ENCODE results near the gene BANP.
"Not testable (repeated sequence)": the region's sequence is repeated elsewhere in the genome, so short reads cannot be mapped to it uniquely, and the experiment has no call there.

Gene BANP

GRCh38 chr16:88019821-88020515, 68.7 kb downstream of the BANP start:
- no peak for DNase-seq (ENCODE audit: low spot score)
- TF ChIP-seq, protein P1, sequence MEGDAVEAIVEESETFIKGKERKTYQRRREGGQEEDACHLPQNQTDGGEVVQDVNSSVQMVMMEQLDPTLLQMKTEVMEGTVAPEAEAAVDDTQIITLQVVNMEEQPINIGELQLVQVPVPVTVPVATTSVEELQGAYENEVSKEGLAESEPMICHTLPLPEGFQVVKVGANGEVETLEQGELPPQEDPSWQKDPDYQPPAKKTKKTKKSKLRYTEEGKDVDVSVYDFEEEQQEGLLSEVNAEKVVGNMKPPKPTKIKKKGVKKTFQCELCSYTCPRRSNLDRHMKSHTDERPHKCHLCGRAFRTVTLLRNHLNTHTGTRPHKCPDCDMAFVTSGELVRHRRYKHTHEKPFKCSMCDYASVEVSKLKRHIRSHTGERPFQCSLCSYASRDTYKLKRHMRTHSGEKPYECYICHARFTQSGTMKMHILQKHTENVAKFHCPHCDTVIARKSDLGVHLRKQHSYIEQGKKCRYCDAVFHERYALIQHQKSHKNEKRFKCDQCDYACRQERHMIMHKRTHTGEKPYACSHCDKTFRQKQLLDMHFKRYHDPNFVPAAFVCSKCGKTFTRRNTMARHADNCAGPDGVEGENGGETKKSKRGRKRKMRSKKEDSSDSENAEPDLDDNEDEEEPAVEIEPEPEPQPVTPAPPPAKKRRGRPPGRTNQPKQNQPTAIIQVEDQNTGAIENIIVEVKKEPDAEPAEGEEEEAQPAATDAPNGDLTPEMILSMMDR (IDR thresholded peaks at IDR 0.05; ENCODE audit: borderline replicate concordance, control extremely low read depth, extremely low read depth, insufficient read depth, missing control alignments): no peak
- in situ Hi-C loops (cut with MboI; ENCODE audit: low sequenced_read_pairs, unreplicated experiment): no loop called here

GRCh38 chr16:88020516-88020885, 69.3 kb downstream of the BANP start:
- in situ Hi-C loops (cut with MboI; ENCODE audit: low sequenced_read_pairs, unreplicated experiment): no loop called here
- TF ChIP-seq, protein P1 (IDR thresholded peaks at IDR 0.05; ENCODE audit: borderline replicate concordance, control extremely low read depth, extremely low read depth, insufficient read depth, missing control alignments): no peak
- no peak for DNase-seq (ENCODE audit: low spot score)

- DNase-seq (ENCODE audit: low spot score); in situ Hi-C loops (cut with MboI; ENCODE audit: low sequenced_read_pairs, unreplicated experiment): not testable (repeated sequence)
Observed at GRCh38 chr16:88021041-88021970, 70.1 kb downstream of the BANP start.

GRCh38 chr16:88022076-88023042, 71.1 kb downstream of the BANP start:
- TF ChIP-seq, protein P1 (IDR thresholded peaks at IDR 0.05; ENCODE audit: borderline replicate concordance, control extremely low read depth, extremely low read depth, insufficient read depth, missing control alignments): no peak
- in situ Hi-C loops (cut with MboI; ENCODE audit: low sequenced_read_pairs, unreplicated experiment): no loop called here
- DNase-seq (ENCODE audit: low spot score): no peak

GRCh38 chr16:88023366-88023765, 72.1 kb downstream of the BANP start:
- TF ChIP-seq, protein P1 (IDR thresholded peaks at IDR 0.05; ENCODE audit: borderline replicate concordance, control extremely low read depth, extremely low read depth, insufficient read depth, missing control alignments): no peak
- no peak for DNase-seq (ENCODE audit: low spot score)
- in situ Hi-C loops (cut with MboI; ENCODE audit: low sequenced_read_pairs, unreplicated experiment): no loop called here

DNA sequence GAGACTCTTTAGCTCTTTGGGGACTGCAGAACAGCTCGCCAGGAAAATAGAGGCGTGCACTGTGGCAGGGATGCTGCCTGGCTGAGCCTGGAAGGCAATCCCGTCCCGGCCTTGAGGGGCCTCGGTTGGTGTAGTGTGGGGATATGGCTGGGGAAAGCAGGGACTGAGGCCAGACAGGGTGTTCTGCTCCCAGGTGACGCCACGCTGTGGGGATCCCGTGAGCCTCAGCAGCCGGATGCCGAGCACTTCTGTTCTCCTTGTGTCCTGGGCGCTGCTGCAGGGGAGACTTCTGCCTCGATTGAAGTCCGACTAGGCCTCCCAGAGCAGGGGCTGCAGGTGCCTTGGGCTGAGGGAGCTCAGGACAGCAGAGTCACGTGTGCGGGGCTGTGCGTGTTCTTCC, 72.6 kb downstream of the BANP start:
- in situ Hi-C loops (cut with MboI; ENCODE audit: low sequenced_read_pairs, unreplicated experiment): no loop called here
- no peak for DNase-seq (ENCODE audit: low spot score)
- TF ChIP-seq, protein P1 (IDR thresholded peaks at IDR 0.05; ENCODE audit: borderline replicate concordance, control extremely low read depth, extremely low read depth, insufficient read depth, missing control alignments): no peak

- in situ Hi-C loops (cut with MboI; ENCODE audit: low sequenced_read_pairs, unreplicated experiment); DNase-seq (ENCODE audit: low spot score): not testable (repeated sequence)
Observed at GRCh38 chr16:88024491-88025085, 73.4 kb downstream of the BANP start.

- in situ Hi-C loops (cut with MboI; ENCODE audit: low sequenced_read_pairs, unreplicated experiment); DNase-seq (ENCODE audit: low spot score): not testable (repeated sequence)
Observed at GRCh38 chr16:88025086-88025492, 73.9 kb downstream of the BANP start.

DNA sequence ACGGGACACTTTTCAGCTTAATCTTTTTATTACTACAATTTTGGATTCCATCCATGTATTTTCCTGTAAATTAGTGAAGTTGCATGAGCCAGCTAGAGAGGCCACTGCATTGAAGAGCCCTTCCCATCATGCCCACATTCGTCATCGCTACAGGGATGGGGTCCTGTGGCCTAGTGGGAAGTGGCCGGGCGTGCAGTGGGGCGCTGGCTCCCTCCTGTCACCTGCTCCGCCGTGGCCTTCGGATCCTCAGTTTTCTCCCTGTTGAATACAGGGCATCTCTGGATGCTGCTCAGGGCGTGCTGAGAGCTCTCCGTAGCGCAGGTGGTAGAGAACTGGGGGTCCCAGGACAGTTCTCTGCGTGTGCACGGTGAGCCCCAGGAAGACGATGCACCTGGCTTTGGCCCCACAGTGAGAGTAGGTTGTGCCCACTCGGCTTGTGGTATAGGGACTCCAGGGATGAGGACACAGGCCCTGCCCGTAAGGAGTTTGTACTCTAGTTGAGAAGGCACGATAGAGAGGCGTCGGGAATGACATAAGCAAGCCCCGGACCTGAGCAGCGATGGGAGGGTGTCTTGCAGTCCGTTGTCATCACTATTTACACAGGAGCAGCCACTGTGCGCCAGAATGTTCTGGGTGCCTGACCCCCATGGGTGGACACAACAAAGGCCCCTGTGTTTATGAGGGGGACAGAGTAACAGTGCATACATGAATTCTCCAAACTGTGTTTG, 74.8 kb downstream of the BANP start:
- DNase-seq (ENCODE audit: low spot score); in situ Hi-C loops (cut with MboI; ENCODE audit: low sequenced_read_pairs, unreplicated experiment): not testable (repeated sequence)
